H1 (cell line): Measurements from ENCODE around the gene AAK1. TPM values are rescaled to one million over a fixed set of nuclear protein-coding genes. Genes with fewer than 3 reads are reported as not detected.

Experiments
- CTCF ChIA-PET: fragments of 300-600 bp; sonication (Branson Sonifier 250); formaldehyde crosslinking; loops from one replicate; lab custom pipeline; 2021; ENCODE audit not compliant: partially characterized antibody; lab: Charles Lee
- POLR2A ChIA-PET: fragments of 300-600 bp; sonication (Branson Sonifier 250); formaldehyde crosslinking; loops from one replicate; lab custom pipeline; 2021; ENCODE audit warnings: inconsistent platforms; ENCODE audit not compliant: partially characterized antibody; lab: Charles Lee
- DNase-seq, 2 experiments: peaks; one replicate each; pipeline versions ENCODE4 v3.0.0 to v3.0.0-alpha.2; 2010 to 2022; ENCODE audit warnings: low spot score in 2 of 2, low read depth in 1 of 2, mixed read lengths in 1 of 2
- FAIRE-seq: peaks from 2 replicates; lab custom pipeline; 2011; peaks lifted over from hg19 to GRCh38; lab: Jason Lieb, UNC
- H2AFZ ChIP-seq: 2 replicates; pipeline ENCODE4 v1.8.1; 2012; ENCODE audit warnings: low read length, inconsistent platforms
- H2AK5ac ChIP-seq: 2 replicates; pipeline ENCODE4 v1.6.1; 2013; ENCODE audit warnings: low read depth, low read length
- H2BK120ac ChIP-seq: replicated peaks from 2 replicates; pipeline ENCODE3; 2013; ENCODE audit warnings: low read depth, low read length, inconsistent platforms
- H2BK12ac ChIP-seq: 2 replicates; pipeline ENCODE4 v1.6.1; 2013; ENCODE audit warnings: low read depth, low read length
- H2BK15ac ChIP-seq: 2 replicates; pipeline ENCODE4 v1.6.1; 2013; ENCODE audit warnings: low read length
- H2BK20ac ChIP-seq: 2 replicates; pipeline ENCODE4 v1.6.1; 2013; ENCODE audit warnings: low read length
- H2BK5ac ChIP-seq: 2 replicates; pipeline ENCODE4 v1.6.1; 2013; ENCODE audit warnings: low read depth, low read length
- H3K14ac ChIP-seq: 2 replicates; pipeline ENCODE4 v1.6.1; 2013; ENCODE audit warnings: inconsistent platforms; ENCODE audit not compliant: insufficient read length
- H3K18ac ChIP-seq: 2 replicates; pipeline ENCODE4 v1.6.1; 2013; ENCODE audit warnings: low read length; ENCODE audit errors: extremely low read depth
- H3K23ac ChIP-seq: 2 replicates; pipeline ENCODE4 v1.6.1; 2013; ENCODE audit warnings: inconsistent platforms; ENCODE audit not compliant: insufficient read length
- H3K23me2 ChIP-seq: 2 replicates; pipeline ENCODE4 v1.6.1; 2013; ENCODE audit warnings: low read depth, low read length
- H3K27ac ChIP-seq: 2 replicates; pipeline ENCODE4 v1.6.1; 2011; ENCODE audit warnings: low read depth, low read length, inconsistent platforms
- H3K27me3 ChIP-seq, 4 experiments: replicated peaks in 1 of 4; 1 replicate in 1 of 4; 2 replicates in 3 of 4; pipeline versions ENCODE4 v1.6.1 to v1.8.1; 2011 to 2013; ENCODE audit warnings: low read length in 3 of 4, mild to moderate bottlenecking in 3 of 4, inconsistent platforms in 2 of 4, mixed read lengths in 2 of 4, moderate library complexity in 1 of 4; ENCODE audit not compliant: control insufficient read depth in 3 of 4, insufficient read depth in 3 of 4; ENCODE audit errors: extremely low read depth in 1 of 4
- H3K36me3 ChIP-seq, 4 experiments: 2 replicates each; pipeline versions ENCODE4 v1.6.1 to v1.8.1; 2011 to 2013; ENCODE audit warnings: mild to moderate bottlenecking in 4 of 4, low read length in 3 of 4, moderate library complexity in 2 of 4, control low read depth in 1 of 4, inconsistent platforms in 1 of 4; ENCODE audit not compliant: insufficient read depth in 4 of 4, control insufficient read depth in 2 of 4
- H3K4ac ChIP-seq: replicated peaks from 2 replicates; pipeline ENCODE3; 2013; ENCODE audit warnings: low read length, low read depth, mixed read lengths, inconsistent platforms; ENCODE audit not compliant: insufficient read length
- H3K4me1 ChIP-seq, 4 experiments: replicated peaks in 1 of 4; 1 replicate in 1 of 4; 2 replicates in 3 of 4; pipeline versions ENCODE4 v1.6.1 to v1.8.1; 2011 to 2013; ENCODE audit warnings: low read length in 3 of 4, inconsistent platforms in 2 of 4, mixed read lengths in 1 of 4; ENCODE audit not compliant: insufficient read depth in 4 of 4, control insufficient read depth in 3 of 4
- H3K4me2 ChIP-seq, 2 experiments: 2 replicates each; pipeline versions ENCODE4 v1.6.1 to v1.8.1; 2011 to 2013; ENCODE audit warnings: low read depth in 2 of 2, low read length in 2 of 2, control low read depth in 1 of 2, inconsistent platforms in 1 of 2, mild to moderate bottlenecking in 1 of 2; ENCODE audit not compliant: insufficient read depth in 1 of 2
- H3K4me3 ChIP-seq, 4 experiments: fragments of 200-600, 300-600 bp in 1 of 4; sonication (generic), shearing (Covaris generic), sonication (Bioruptor Twin) in 1 of 4; 2 replicates each; pipeline versions ENCODE4 v1.5.1 to v1.8.1; 2011 to 2016; ENCODE audit warnings: low read length in 4 of 4, low read depth in 3 of 4, control low read depth in 2 of 4, inconsistent platforms in 2 of 4, mild to moderate bottlenecking in 2 of 4, mixed read lengths in 1 of 4, moderate library complexity in 1 of 4; ENCODE audit not compliant: insufficient read depth in 2 of 4; ENCODE audit errors: extremely low read depth in 1 of 4
- H3K56ac ChIP-seq: replicated peaks from 2 replicates; pipeline ENCODE3; 2013; ENCODE audit warnings: low read depth, mild to moderate bottlenecking, mixed read lengths, low read length, inconsistent platforms; ENCODE audit not compliant: insufficient read length
- H3K79me1 ChIP-seq: 2 replicates; pipeline ENCODE4 v1.6.1; 2013; ENCODE audit warnings: low read depth, low read length, control low read depth
- H3K79me2 ChIP-seq, 2 experiments: 2 replicates each; pipeline versions ENCODE4 v1.6.1 to v1.8.1; 2012 to 2013; ENCODE audit warnings: low read length in 2 of 2, mild to moderate bottlenecking in 2 of 2, inconsistent platforms in 1 of 2; ENCODE audit not compliant: insufficient read depth in 2 of 2, control insufficient read depth in 1 of 2
- H3K9ac ChIP-seq, 4 experiments: replicated peaks in 1 of 4; 1 replicate in 1 of 4; 2 replicates in 3 of 4; pipeline versions ENCODE4 v1.6.1 to v1.8.1; 2011 to 2013; ENCODE audit warnings: low read depth in 3 of 4, low read length in 3 of 4, control low read depth in 2 of 4, mild to moderate bottlenecking in 2 of 4, moderate library complexity in 2 of 4, inconsistent platforms in 1 of 4; ENCODE audit errors: extremely low read depth in 1 of 4
- H3K9me3 ChIP-seq, 2 experiments: 2 replicates each; pipeline versions ENCODE4 v1.6.1 to v1.8.1; 2012 to 2013; ENCODE audit warnings: mild to moderate bottlenecking in 2 of 2, moderate library complexity in 2 of 2, control low read depth in 1 of 2, inconsistent platforms in 1 of 2, low read depth in 1 of 2, low read length in 1 of 2, mixed read lengths in 1 of 2; ENCODE audit not compliant: insufficient read depth in 2 of 2
- H4K20me1 ChIP-seq, 2 experiments: replicated peaks in 1 of 2; 2 replicates each; pipeline versions ENCODE3 to v1.8.1; 2011 to 2013; ENCODE audit warnings: inconsistent platforms in 2 of 2, low read length in 2 of 2, mild to moderate bottlenecking in 1 of 2; ENCODE audit not compliant: insufficient read depth in 2 of 2, control insufficient read depth in 1 of 2
- H4K5ac ChIP-seq: 2 replicates; pipeline ENCODE4 v1.6.1; 2013; ENCODE audit warnings: low read length, low read depth, mixed read lengths, inconsistent platforms; ENCODE audit not compliant: insufficient read length
- H4K8ac ChIP-seq: 2 replicates; pipeline ENCODE4 v1.8.0; 2013; ENCODE audit warnings: mild to moderate bottlenecking, moderate library complexity, low read length, inconsistent platforms; ENCODE audit not compliant: insufficient read depth; ENCODE audit errors: extremely low read depth
- H4K91ac ChIP-seq: replicated peaks from 2 replicates; pipeline ENCODE3; 2013; ENCODE audit warnings: low read length, mixed read lengths, inconsistent platforms; ENCODE audit not compliant: insufficient read length
- BRCA1 ChIP-seq: IDR thresholded peaks from 2 replicates; pipeline ENCODE4 v1.6.1; 2012; ENCODE audit warnings: low read depth, low read length, improper control_type of control experiment
- CBX8 ChIP-seq: fragments of 300-800, 300-1000 bp; sonication (generic); IDR thresholded peaks from 2 replicates; pipeline ENCODE4 v1.7.1; 2016; ENCODE audit warnings: low read depth, low read length, borderline replicate concordance
- EGR1 ChIP-seq: IDR thresholded peaks from 2 replicates; pipeline ENCODE4 v1.6.1; 2011; ENCODE audit warnings: low read depth, low read length, borderline replicate concordance
- RFX5 ChIP-seq: IDR thresholded peaks from 2 replicates; pipeline ENCODE4 v1.6.1; 2011; ENCODE audit warnings: low read depth, low read length, improper control_type of control experiment, borderline replicate concordance
- SAP30 ChIP-seq: fragments of 300-600 bp; sonication (generic); IDR thresholded peaks from 2 replicates; pipeline ENCODE4 v1.7.1; 2012; ENCODE audit warnings: low read length, moderate library complexity, mild to moderate bottlenecking, inconsistent platforms; ENCODE audit not compliant: insufficient read depth, insufficient replicate concordance
- SP2 ChIP-seq: IDR thresholded peaks from 2 replicates; pipeline ENCODE4 v1.6.1; 2012; ENCODE audit warnings: mild to moderate bottlenecking, low read length, inconsistent platforms
- SP4 ChIP-seq: IDR thresholded peaks from 2 replicates; pipeline ENCODE4 v1.6.1; 2012; ENCODE audit warnings: low read length, inconsistent platforms
- TAF1 ChIP-seq: IDR thresholded peaks from 2 replicates; pipeline ENCODE4 v1.6.1; 2011; ENCODE audit warnings: mild to moderate bottlenecking, low read depth, low read length
- ZNF274 ChIP-seq: IDR thresholded peaks from 2 replicates; pipeline ENCODE4 v1.7.0; 2012; ENCODE audit warnings: low read length, borderline replicate concordance; ENCODE audit errors: extremely low read depth
- WGBS, 2 experiments: shearing (Covaris generic) in 1 of 2; methylation state at CpG; one replicate each; pipeline versions ENCODE4 v1.1.6 to v1.1.7; 2013 to 2015; ENCODE audit warnings: low lambda C conversion rate in 2 of 2, mixed read lengths in 2 of 2, inconsistent platforms in 1 of 2, low coverage in 1 of 2, missing lambda C conversion rate in 1 of 2; ENCODE audit not compliant: insufficient replicate concordance in 2 of 2, insufficient coverage in 1 of 2, insufficient read length in 1 of 2; ENCODE audit errors: extremely low coverage in 1 of 2, missing lambda C conversion rate in 1 of 2; 5-methylcytosine and 5-hydroxymethylcytosine counted together
- polyA plus RNA-seq, 7 experiments: library from polyadenylated mRNA; depleted of rRNA in 3 of 7; stranded (reverse) in 5 of 7; unstranded in 2 of 7; fragments of >200 nt in 5 of 7; fragments of 200-250 nt in 2 of 7; gene quantifications; 1 replicate in 5 of 7; 2 replicates in 1 of 7; 4 replicates in 1 of 7; pipeline versions ENCODE4 v1.2.1 to v1.2.3, GENCODE V29; 2011 to 2013; ENCODE audit warnings: missing spikeins in 2 of 7, mixed read lengths in 2 of 7
- total RNA-seq: library from RNA; stranded (reverse); fragmentation: NEBNext Ultra II Directional; extraction: Animal tissue kit (Norgen Biotek cat#: 25700); gene quantifications from 2 replicates; pipeline ENCODE4 v1.2.1, GENCODE V29; 2021
- TF ChIP-seq, protein P1 (sequence below): IDR thresholded peaks from 2 replicates; pipeline ENCODE4 v1.6.1; 2012; ENCODE audit warnings: low read length, inconsistent platforms
- TF ChIP-seq, protein P2 (sequence below), 3 experiments: IDR thresholded peaks; 1 replicate in 2 of 3; 2 replicates in 1 of 3; pipeline versions ENCODE4 v1.5.1 to v1.6.1; 2011; ENCODE audit warnings: low read length in 3 of 3, mild to moderate bottlenecking in 3 of 3, inconsistent platforms in 2 of 3, low read depth in 1 of 3, moderate library complexity in 1 of 3; ENCODE audit not compliant: insufficient read depth in 1 of 3; ENCODE audit errors: control extremely low read depth in 1 of 3

AAK1 gene
- total and polyA plus RNA-seq, 2 of the 8 experiments (the other 6 are each of a cell fraction or from before 2014, with no cell fraction given): 10.0 to 40.5 TPM

DNA sequence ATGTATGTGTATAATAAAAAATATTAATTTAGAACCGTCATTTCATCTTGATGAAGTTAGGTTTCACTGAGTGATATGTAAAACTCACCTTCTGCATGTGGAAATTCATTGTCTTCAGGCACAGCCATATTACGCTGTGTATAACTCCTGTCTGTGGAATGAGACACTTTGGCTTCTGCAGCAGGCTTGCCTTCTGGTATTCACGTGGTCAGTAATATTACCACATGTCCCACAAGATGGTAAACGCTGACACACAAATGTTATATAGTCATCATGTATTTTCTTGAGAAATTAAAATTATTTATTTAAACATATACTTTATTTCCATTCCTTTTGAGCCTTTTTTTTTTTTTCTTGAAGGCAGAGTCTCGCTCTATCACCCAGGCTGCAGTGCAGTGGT is 25.1 kb upstream of the AAK1 start:
- Histone ChIP-seq H2BK5ac (no peak overlapping the region), H3K18ac (no peak overlapping the region), H3K4me1 (no peaks in the 10 kb centered on the region), H3K4me2 (no peak overlapping the region), H2AFZ (no peak overlapping the region), H3K79me2 (no peaks in the 10 kb centered on the region), H4K5ac (no peak overlapping the region), H3K4me3 (no peak overlapping the region), H4K91ac (no peak overlapping the region), H3K23ac (no peak overlapping the region), H2AK5ac (no peak overlapping the region), H3K4ac (no peak overlapping the region), H4K8ac (no peak overlapping the region), H3K9me3 (peaks cover 0 to 2% of the 10 kb centered on the region in 2 experiments; a peak in 1 of 4 replicates), H3K14ac (no peak overlapping the region), H3K27me3 (no peaks in the 10 kb centered on the region), H3K23me2 (no peaks in the 10 kb centered on the region), H2BK15ac (no peak overlapping the region), H3K56ac (no peak overlapping the region), H2BK120ac (no peak overlapping the region), H3K9ac (no peak overlapping the region), H2BK12ac (no peak overlapping the region), H2BK20ac (no peak overlapping the region), H3K36me3 (no peaks in the 10 kb centered on the region), H4K20me1 (no peaks in the 10 kb centered on the region), H3K27ac (no peak overlapping the region), H3K79me1 (no peaks in the 10 kb centered on the region)
- no peak for DNase-seq
- ChIA-PET CTCF (no interaction called here), POLR2A (no interaction called here)
- FAIRE-seq: no peak
- 96% methylated on average over 4 of the region's 5 CpGs; no CpG with 5 or more reads in 1 of the 2 experiments for WGBS, 2 experiments
- TF ChIP-seq SP4 (no peak), SP2 (no peak), RFX5 (no peak), TAF1 (no peak), EGR1 (no peak), SAP30 (no peak), ZNF274 (no peak), BRCA1 (no peak), CBX8 (no peak)
- TF ChIP-seq, protein P1, sequence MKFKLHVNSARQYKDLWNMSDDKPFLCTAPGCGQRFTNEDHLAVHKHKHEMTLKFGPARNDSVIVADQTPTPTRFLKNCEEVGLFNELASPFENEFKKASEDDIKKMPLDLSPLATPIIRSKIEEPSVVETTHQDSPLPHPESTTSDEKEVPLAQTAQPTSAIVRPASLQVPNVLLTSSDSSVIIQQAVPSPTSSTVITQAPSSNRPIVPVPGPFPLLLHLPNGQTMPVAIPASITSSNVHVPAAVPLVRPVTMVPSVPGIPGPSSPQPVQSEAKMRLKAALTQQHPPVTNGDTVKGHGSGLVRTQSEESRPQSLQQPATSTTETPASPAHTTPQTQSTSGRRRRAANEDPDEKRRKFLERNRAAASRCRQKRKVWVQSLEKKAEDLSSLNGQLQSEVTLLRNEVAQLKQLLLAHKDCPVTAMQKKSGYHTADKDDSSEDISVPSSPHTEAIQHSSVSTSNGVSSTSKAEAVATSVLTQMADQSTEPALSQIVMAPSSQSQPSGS: no peak
- TF ChIP-seq, protein P2, sequence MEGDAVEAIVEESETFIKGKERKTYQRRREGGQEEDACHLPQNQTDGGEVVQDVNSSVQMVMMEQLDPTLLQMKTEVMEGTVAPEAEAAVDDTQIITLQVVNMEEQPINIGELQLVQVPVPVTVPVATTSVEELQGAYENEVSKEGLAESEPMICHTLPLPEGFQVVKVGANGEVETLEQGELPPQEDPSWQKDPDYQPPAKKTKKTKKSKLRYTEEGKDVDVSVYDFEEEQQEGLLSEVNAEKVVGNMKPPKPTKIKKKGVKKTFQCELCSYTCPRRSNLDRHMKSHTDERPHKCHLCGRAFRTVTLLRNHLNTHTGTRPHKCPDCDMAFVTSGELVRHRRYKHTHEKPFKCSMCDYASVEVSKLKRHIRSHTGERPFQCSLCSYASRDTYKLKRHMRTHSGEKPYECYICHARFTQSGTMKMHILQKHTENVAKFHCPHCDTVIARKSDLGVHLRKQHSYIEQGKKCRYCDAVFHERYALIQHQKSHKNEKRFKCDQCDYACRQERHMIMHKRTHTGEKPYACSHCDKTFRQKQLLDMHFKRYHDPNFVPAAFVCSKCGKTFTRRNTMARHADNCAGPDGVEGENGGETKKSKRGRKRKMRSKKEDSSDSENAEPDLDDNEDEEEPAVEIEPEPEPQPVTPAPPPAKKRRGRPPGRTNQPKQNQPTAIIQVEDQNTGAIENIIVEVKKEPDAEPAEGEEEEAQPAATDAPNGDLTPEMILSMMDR (IDR thresholded peaks at IDR 0.05; ENCODE audit: control extremely low read depth in 1 of 3, insufficient read depth in 1 of 3, low read depth in 1 of 3, low read length in 3 of 3): no peak
